T-helper 2 cell (primary cell): ENCODE measurements around the gene CLK4.

Experiments used
- DNase-seq, 5 experiments: peaks; one replicate each; pipeline versions ENCODE4 v3.0.0 to v3.0.0-alpha.2; 2012 to 2022
- total RNA-seq, 2 donors: gene quantifications; one replicate each; lab custom pipeline; 2026; lab: John Stamatoyannopoulos, UW

CLK4 gene
- total RNA-seq, result 81.3 to 97.0 reads per million in 2 donors

DNA sequence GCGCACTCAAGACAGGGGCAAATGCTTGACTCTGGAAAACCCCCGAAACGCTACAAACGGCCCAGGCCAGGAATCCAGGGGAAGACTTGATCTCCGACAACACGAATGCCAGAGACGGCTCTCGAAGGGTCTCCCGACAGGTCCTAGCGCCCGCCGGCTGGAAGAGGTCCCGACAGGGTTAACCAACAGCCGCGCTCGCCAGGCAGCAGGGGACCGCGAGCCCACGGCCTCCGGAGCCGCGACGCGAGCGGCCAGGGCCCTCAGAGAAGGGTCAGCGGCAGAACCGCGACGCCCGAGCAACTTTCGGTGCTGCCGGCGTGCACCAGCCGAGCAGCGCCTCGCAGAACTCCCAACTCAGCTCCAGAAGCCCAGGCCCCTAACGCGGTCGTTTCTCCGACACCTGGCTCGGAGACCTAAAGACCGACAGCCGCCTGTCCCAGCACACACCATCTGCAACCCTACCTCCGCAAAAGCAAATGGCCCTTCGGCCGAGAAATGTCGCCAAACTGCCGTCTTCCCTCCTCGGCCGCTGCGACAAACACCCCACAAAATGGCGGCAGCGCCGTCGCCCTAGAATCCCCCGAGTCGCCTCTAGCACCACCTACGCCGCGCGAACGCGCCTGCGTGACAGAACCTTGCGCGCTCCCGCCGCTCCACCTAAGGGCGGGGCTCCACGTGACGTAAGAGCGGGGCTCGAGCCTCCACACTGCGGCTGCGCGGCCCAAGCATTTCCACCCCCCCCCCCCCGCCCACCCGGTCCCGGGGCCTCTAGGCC, at the start of gene CLK4:
Gene CLK4 (minus strand): TSS at position 567 of the 775 bp plus-strand sequence. CDS start 3,634 bp downstream, outside the sequence.
- peak; percentile 93 to 96 (median 94) for DNase-seq

- DNase-seq, result no peak
These were observed 49.1 kb upstream of the CLK4 start for GRCh38 chr5:178675922-178676321.

DNA sequence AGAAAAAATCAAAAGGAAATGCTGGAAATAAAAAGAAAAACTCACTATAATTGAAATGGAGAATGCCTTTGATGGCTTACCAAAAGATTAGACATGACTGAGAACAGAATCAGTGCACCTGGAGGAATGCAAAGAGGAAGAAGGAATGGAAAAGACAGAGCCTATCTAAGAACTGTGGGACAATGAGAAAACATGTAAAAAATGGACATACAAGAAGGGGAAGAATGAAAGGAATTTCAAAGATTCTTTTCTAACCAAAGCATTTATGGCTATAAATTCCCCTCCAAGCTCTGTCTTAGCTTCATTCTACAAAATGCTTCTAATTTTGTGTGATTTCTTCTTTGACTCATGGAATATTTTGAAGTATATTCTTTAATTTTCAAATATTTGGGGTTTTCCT, 47.5 kb upstream of the CLK4 start:
- DNase-seq, result no peak

GRCh38 chr5:178673801-178674295, 47.0 kb upstream of the CLK4 start:
- DNase-seq, result no peak

GRCh38 chr5:178672630-178673029, 45.8 kb upstream of the CLK4 start:
- DNase-seq, result no peak

DNA sequence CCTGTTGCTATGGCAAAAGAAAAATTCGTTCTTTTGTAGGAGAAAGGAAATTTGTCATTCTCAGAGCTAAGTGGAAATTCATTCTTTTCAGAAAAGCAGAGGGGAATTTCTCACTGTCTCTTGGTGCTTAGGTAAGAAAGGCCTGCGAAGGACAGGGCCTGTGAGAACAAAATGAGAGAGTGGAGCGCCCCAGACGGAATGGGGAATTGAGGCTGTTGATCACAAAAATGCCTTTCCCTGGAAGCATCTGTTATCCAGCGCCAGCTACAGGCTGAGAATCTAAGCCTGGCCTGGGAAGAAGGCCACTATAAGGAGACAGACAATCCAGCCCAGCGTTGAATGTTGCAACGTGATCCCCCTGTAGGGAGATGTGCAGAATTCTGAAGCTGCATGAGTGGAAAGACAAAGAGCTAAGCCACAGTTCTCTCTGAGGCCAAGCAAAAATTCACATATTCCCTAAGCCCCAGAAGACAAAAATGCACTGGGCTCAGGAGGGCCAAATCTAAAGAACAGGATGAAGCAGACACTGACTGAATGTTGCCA, 44.8 kb upstream of the CLK4 start:
- DNase-seq, result no peak

- no peak for DNase-seq
These were observed 43.6 kb upstream of the CLK4 start for GRCh38 chr5:178670351-178670885.

DNA sequence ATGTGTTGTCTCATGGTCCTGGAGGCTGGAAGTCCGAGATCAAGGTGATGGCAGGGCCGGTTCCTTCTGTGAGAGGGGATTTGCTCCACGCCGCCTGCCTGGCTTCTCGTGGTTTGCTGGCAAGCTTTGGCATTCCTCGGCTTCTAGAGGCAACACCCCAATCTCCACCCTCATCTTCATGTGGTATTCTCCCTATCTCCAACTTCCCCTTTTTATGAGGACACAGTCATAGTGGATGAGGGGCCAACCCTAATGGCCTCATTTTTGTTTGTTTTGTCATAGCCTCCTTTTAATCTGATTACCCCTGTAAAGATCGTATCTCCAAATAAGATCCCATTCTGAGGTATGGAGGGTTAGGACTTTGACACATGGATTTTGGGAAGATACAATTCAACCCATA, 41.7 kb upstream of the CLK4 start:
- no peak for DNase-seq

DNA sequence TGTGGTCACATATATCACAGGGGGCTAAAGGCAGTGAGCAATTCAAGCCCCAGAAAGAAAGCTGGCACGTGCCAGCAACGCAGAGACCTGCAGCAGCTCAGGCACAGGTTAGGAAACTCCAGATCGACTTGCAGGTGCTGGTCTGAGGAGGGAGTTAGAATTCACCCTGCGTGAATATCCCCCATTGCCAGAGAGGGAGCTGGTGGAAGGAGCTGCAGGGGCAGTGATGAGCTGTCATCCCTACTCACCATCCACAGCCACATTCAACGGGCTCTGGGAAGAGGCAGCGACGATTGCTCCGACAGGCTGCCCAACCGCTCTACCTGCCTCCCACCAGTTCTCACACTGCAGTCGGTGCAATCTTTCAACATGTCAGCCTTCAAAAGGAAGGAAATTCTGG, 40.8 kb upstream of the CLK4 start:
- no peak for DNase-seq

- no peak for DNase-seq
These were observed 40.3 kb upstream of the CLK4 start for GRCh38 chr5:178667101-178667500.

DNA sequence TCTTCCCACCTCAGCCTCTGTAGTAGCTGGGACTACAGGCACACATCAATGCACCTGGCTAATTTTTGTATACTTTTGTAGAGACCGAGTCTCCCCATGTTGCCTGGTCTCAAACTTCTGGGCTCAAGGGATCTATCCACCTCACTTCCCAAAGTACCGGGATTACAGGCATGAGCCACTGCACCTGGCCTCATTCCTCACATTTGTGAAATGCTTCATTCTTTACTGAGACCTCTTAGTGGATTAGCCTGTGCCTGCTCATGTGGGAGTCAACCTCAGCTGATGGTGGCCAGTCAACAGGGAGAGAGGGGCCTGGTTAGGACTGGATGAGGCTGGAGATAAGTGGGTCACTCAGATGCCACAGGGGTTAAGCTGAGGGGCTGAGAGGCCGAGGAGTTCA, 37.3 kb upstream of the CLK4 start:
- DNase-seq, result no peak

GRCh38 chr5:178662541-178662860, 35.7 kb upstream of the CLK4 start:
- no peak for DNase-seq

DNA sequence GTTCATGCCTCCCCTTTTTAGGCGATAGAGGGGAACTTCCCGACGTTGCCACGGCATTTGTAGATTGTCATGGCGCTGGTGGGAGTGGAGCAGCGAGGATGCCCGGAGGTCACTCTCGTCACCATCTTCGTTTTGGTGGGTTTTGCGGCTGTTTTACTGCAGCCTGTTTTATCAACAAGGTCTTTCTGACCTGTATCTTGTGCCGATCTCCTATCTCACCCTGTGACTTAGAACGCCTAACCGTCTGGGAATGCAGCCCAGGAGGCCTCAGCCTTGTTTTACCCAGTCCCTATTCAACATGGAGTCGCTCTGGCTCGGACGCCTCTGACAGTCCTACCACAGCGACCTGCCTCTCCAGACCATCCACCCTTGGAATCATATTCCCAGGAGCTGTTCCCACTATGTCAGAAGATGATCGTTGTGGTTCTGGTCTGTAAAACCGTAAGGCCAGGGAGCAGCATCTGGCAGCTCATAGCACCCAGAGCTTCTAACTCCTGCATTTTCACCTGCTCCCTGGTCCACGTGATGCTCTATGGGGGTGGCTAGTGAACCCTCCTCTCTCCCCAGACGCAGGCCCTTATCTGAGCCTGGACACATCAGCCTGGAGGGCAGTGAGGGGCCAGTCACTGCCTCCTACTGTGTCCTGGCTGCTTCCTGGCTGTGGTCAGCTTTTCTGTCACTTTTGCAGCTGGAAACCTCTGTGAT, 35.1 kb upstream of the CLK4 start:
- no peak for DNase-seq

DNA sequence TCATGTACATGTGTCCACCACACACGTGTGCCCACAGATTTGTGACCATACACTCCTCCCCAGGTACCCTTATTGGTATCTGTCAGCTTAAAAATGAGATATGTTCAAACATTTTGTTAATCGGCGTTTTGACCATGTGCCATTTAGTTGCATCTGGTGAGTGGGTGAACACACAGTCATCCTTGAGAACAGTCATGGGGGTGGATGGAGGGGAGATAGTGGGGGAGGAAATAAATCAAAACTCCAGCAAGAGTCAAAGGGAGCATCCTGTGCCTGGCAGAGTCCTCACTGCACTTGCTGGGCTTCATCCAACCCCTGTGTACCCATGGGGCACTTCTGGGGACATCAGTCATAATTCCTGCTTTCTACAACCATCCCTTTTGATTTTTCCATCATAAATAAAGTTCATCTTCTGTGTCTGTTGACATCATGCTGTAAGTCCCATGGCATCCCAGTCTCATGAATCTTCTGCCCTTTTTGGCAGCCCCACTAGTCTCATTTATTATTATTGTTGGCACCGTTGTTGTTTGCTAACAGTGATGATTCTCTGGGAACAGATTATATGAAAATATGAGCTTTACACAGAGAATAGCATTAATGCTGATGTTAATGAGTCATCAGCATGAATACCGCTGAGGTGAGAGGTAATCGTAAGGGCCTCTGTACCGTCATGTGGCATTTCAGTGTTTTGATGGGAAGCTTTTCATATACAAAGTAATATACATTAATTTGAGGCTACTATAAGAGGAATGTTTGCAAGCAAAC, 24.4 kb upstream of the CLK4 start:
- DNase-seq, result no peak

- DNase-seq, result no peak
These were observed 23.4 kb upstream of the CLK4 start for GRCh38 chr5:178650214-178650613.

DNA sequence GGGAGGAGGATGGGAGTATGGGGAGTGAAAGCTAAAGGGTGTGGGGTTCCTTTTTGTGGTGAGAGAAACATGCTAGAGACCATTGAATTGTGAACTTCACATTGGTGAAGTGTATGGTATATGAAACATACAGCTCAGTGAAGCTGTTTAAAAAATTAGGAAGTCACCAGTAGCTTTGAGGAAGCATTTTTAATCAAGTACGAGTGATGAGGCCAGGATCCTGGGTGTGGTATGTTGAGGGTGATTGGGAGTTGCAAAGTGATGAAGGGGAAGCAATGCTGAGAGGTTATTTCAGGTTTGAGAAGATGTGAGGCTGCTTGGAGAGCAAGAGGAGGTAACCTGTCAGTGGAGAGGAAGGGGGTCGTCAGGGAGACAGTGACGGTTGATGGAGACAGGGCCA, 22.7 kb upstream of the CLK4 start:
- DNase-seq, result no peak

- DNase-seq, result no peak
These were observed 18.1 kb upstream of the CLK4 start for GRCh38 chr5:178644826-178645545.

GRCh38 chr5:178642351-178642909, 15.6 kb upstream of the CLK4 start:
- DNase-seq, result no peak

GRCh38 chr5:178641711-178642110, 14.9 kb upstream of the CLK4 start:
- DNase-seq, result no peak

DNA sequence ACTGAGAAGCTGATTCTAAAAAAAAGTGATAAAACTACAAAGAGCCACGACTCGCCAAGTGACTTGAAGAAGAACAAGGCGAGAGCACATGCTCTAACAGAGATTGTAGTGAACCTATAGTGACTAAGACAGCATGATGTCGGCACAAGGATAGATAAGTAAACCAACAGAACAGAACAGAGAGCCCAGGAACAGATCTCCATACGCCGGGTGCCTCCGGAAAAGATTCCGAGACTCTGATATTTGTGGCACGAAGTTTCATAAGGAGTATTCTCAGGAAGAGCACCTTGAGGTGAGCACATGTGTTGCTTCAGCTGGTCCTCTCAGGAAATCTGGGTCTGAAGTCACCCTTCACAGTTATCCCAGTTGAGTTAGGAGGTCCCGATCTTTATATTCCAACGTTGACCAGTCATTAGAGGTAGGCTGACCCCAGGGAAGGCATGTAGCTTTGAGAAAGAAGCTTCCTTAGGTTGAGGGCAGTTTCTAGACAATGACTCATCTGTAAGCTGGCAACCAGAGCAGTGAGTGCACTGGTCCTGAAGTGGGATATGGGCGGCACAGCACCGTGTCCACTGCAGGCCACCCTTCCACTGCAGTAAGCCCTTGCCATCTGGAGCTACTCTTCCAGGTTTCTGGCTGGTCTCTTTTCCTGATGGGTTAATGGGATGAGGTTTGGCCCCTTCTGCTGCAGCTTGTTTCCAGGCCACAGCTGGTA, 13.6 kb upstream of the CLK4 start:
- no peak for DNase-seq
